ENCODE data around the gene AGBL1. TPM values are rescaled to one million over a fixed set of nuclear protein-coding genes. Genes with fewer than 3 reads are reported as not detected.

Gene AGBL1
- total RNA-seq, 1 experiment from 2014 or later, result not detected

- H3K27ac ChIP-seq (ENCODE audit: low read depth, low read length, poor library complexity, severe bottlenecking), result no peak overlapping the region
- H3K36me3 ChIP-seq (ENCODE audit: insufficient read depth, low read length, poor library complexity, severe bottlenecking), result no peaks in the 10 kb centered on the region
- CTCF ChIA-PET, result no interaction called here
- H3K4me3 ChIP-seq (ENCODE audit: low read depth, low read length, poor library complexity, severe bottlenecking), result no peak overlapping the region
- TF ChIP-seq CTCF (conservative IDR thresholded peaks at IDR 0.05; ENCODE audit: low read depth, low read length) (no peak), EZH2 (IDR thresholded peaks at IDR 0.05; ENCODE audit: borderline replicate concordance, low read depth, low read length, poor library complexity, severe bottlenecking) (no peak)
- no TSS peak for BruUV-seq (replicated peaks)
- intact Hi-C loops (cut with micrococcal nuclease; ENCODE audit: unreplicated experiment), result no loop called here
- no peaks in the 10 kb centered on the region for H3K27me3 ChIP-seq (replicated peaks; ENCODE audit: insufficient read depth, low read depth, low read length, poor library complexity)
- POLR2A ChIA-PET (ENCODE audit: low non-redundant PET), result no interaction called here
- H3K9me3 ChIP-seq (ENCODE audit: low read depth, low read length, poor library complexity, severe bottlenecking), result peaks cover 2% of the 10 kb centered on the region
- no peak for DNase-seq (ENCODE audit: low spot score)
- H3K4me1 ChIP-seq (ENCODE audit: insufficient read depth, low read length, poor library complexity, severe bottlenecking), result no peaks in the 10 kb centered on the region
Measured at GRCh38 chr15:86284635-86285034, 205.0 kb downstream of the AGBL1 start.

GRCh38 chr15:86295511-86295910, 215.8 kb downstream of the AGBL1 start:
- CTCF ChIA-PET, result no interaction called here
- Histone ChIP-seq H3K4me3 (ENCODE audit: low read depth, low read length, poor library complexity, severe bottlenecking) (no peak overlapping the region), H3K4me1 (ENCODE audit: insufficient read depth, low read length, poor library complexity, severe bottlenecking) (no peaks in the 10 kb centered on the region), H3K27me3 (replicated peaks; ENCODE audit: insufficient read depth, low read depth, low read length, poor library complexity) (no peaks in the 10 kb centered on the region), H3K27ac (ENCODE audit: low read depth, low read length, poor library complexity, severe bottlenecking) (no peak overlapping the region), H3K36me3 (ENCODE audit: insufficient read depth, low read length, poor library complexity, severe bottlenecking) (no peaks in the 10 kb centered on the region), H3K9me3 (ENCODE audit: low read depth, low read length, poor library complexity, severe bottlenecking) (no peaks in the 10 kb centered on the region)
- intact Hi-C loops (cut with micrococcal nuclease; ENCODE audit: unreplicated experiment), result no loop called here
- POLR2A ChIA-PET (ENCODE audit: low non-redundant PET), result no interaction called here
- TF ChIP-seq CTCF (conservative IDR thresholded peaks at IDR 0.05; ENCODE audit: low read depth, low read length), result no peak
- no peak for TF ChIP-seq EZH2 (IDR thresholded peaks at IDR 0.05; ENCODE audit: borderline replicate concordance, low read depth, low read length, poor library complexity, severe bottlenecking)
- no TSS peak for BruUV-seq (replicated peaks)
- no peak for DNase-seq (ENCODE audit: low spot score)

- ChIA-PET CTCF (no interaction called here), POLR2A (ENCODE audit: low non-redundant PET) (no interaction called here)
- intact Hi-C loops (cut with micrococcal nuclease; ENCODE audit: unreplicated experiment), result no loop called here
- Histone ChIP-seq H3K27me3 (replicated peaks; ENCODE audit: insufficient read depth, low read depth, low read length, poor library complexity) (no peaks in the 10 kb centered on the region), H3K36me3 (ENCODE audit: insufficient read depth, low read length, poor library complexity, severe bottlenecking) (no peaks in the 10 kb centered on the region), H3K4me3 (ENCODE audit: low read depth, low read length, poor library complexity, severe bottlenecking) (no peak overlapping the region), H3K27ac (ENCODE audit: low read depth, low read length, poor library complexity, severe bottlenecking) (no peak overlapping the region), H3K4me1 (ENCODE audit: insufficient read depth, low read length, poor library complexity, severe bottlenecking) (no peaks in the 10 kb centered on the region), H3K9me3 (ENCODE audit: low read depth, low read length, poor library complexity, severe bottlenecking) (no peaks in the 10 kb centered on the region)
- TF ChIP-seq EZH2 (IDR thresholded peaks at IDR 0.05; ENCODE audit: borderline replicate concordance, low read depth, low read length, poor library complexity, severe bottlenecking) (no peak), CTCF (conservative IDR thresholded peaks at IDR 0.05; ENCODE audit: low read depth, low read length) (no peak)
- no peak for DNase-seq (ENCODE audit: low spot score)
- no TSS peak for BruUV-seq (replicated peaks)
Measured at GRCh38 chr15:86296769-86297168, 217.1 kb downstream of the AGBL1 start.
